Measurements from ENCODE around the gene LCN15.
A peak's percentile ranks its signal among the peaks of the same experiment; 100 is the strongest.
"Not testable (repeated sequence)": the region's sequence is repeated elsewhere in the genome, so short reads cannot be mapped to it uniquely, and the experiment has no call there.

The LCN15 gene

DNA sequence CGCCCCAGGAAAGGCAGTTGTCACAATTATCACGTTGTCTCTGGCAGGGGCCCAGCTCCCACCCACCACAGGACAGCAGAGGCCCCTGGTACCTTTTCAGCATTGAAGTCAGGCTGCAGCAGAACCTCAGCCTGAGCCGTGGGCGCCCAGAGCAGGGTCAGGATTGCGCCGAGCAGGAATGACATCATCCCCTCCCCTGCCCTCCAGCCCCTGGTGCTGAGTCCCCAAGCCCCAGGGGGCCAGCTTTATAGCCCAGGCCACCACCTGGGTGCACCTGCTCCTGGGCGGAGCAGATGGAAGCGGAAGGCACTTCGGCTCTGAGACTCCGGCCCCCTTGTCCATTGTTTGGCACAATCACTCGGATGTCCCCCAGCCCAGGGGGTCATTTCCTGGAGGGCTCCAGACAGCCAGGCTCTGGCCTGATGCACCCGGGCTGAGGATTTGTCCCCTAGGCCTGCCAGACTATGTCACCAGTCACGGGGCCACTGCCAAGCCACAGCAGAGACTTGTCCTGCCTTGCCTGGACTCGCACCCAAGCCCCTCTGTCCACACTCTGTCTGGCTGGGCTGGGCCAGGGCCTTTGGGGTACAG, at the start of gene LCN15:
TSS of gene LCN15 (minus strand) at position 218 of the 591 bp plus-strand sequence. CDS start at position 188, 30 bp downstream.
- no peak for DNase-seq

- DNase-seq, result no peak
These were observed 44.5 kb upstream of the LCN15 start for GRCh38 chr9:136808806-136809158.

DNA sequence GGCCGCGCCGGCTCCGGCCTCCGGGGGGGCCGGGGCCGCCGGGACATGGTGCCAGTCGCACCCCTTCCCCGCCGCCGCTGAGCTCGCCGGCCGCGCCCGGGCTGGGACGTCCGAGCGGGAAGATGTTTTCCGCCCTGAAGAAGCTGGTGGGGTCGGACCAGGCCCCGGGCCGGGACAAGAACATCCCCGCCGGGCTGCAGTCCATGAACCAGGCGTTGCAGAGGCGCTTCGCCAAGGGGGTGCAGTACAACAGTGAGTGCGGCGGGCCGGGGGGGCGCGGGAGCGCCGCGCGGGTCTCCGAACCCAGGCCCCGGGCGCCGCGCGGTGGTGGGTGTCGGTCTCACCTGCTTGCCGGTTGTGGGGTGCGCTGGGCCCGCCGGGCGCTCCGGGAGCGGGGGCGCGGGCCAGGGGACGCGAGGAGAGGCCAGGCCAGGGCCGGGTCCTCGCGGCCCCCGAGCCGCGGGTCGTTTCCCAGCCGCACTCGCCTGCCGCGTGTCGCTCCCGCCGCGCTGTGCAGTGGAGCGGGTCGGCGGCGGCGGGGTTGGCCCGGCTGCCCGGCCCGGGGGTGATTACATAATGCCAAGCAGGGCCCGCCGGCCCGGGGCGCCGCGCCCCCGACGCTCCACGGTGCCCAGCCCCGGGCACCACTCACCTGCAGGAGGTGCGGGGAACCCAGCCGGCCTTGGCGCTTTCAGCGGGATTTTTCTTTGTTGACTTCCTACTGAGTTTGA, 43.9 kb upstream of the LCN15 start:
- no peak for DNase-seq

DNA sequence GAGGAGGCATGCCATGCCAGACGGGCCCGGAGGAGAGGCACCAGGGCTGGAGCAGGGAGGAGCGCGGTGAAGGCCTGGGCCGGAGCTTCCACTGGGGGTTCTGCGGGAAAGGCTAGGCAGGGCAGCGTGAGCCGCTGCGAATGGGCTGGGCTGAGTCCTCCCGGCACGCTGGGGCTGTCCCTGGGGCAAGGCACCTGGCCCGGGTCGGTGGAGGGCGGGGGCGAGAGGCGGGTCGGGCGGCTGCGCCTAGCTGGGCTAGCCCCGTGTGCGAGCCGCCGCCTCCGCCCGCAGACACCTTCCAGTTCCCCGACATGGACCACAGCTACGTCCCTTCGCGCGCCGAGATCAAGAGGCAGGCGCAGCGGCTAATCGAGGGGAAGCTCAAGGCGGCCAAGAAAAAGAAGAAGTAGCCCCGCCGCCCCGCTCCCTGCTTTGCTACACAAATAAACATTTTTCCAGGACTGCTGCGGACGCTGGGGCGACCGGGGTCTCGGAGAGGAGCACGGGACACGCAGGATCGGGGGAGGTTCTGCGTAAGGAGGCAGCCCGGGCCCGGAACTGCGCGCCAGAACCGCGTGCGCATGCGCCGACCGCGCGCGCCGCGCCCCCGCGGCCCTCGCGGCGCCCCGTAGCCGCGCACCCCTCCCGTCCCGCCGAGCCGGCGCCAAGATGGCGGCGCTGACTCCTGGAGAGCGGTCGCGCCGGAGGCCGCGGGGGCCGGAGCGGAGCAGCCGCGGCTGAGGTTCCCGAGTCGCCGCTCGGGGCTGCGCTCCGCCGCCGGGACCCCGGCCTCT, 43.2 kb upstream of the LCN15 start, which contains the start of gene RABL6:
TSS of gene RABL6 (plus strand) at position 668 of the 794 bp plus-strand sequence. CDS start 249 bp downstream, outside the sequence.
- DNase-seq, result no peak

GRCh38 chr9:136806631-136807201, 42.4 kb upstream of the LCN15 start:
- DNase-seq, result no peak

- no peak for DNase-seq
These were observed 41.7 kb upstream of the LCN15 start for GRCh38 chr9:136806067-136806466.

DNA sequence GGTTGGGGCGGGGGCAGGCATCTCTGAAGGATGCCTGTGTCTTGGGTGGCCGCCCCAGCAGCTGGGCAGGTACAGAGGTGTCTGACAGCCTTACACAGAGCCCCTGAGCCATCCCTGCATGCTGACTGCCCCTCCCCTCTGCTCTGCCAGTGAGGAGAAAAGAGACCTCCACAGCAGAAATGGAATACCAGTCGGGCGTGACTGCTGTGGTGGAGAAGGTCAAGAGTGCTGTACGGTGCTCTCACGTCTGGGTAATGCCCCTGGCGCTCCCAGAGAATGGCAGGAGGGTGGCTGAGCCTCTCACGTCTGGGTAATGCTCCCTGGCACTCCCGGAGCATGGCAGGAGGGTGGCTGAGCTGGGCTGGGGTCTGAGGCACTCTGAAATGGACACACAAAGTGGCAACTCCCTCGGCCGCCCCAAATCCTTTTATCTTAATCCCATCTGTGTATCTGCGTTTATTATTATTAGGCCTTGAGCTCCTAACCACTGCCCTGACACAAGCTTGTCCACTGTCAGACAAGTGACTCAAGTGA, 41.0 kb upstream of the LCN15 start:
- no peak for DNase-seq

GRCh38 chr9:136804509-136805206, 40.3 kb upstream of the LCN15 start:
- no peak for DNase-seq

GRCh38 chr9:136803551-136804508, 39.5 kb upstream of the LCN15 start:
- no peak for DNase-seq

DNA sequence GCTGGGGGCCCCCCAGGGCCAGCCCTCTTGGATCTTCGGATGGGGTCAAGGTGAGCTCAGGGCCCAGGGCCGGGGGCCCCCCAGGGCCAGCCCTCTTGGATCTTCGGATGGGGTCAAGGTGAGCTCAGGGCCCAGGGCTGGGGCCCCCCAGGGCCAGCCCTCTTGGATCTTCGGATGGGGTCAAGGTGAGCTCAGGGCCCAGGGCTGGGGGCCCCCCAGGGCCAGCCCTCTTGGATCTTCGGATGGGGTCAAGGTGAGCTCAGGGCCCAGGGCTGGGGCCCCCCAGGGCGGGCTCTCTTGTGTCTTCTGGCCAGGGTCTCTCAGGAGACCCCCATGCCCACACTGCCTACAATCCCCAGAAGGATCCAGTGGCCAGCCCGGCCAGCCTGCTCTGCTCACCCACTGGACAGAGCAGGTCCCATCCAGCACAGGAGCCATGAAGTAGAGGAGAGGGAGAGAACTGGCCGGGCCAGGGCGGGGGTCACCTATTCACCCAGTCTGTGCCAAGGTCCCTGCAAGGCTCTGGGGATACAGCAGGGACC, 38.8 kb upstream of the LCN15 start:
- not testable (repeated sequence) for DNase-seq

DNA sequence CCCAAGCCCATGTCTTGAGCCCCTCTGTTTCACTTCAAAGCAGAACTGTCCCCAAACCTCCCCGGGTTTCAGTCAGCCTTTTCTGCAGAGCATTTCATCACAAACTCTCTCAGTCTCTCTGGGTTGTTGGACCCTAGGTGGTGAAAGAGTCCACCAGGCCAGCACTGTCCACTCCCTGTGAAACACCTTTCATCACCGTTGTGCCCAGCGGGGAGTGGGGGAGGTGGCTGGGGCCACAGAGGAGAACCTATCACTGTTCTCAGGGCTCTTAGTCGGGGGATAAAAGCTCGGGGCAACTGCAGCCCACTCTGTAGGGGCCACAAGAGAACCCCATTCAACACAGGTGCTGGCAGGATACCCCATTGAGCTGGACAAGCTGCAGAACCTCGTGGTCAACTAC, 38.0 kb upstream of the LCN15 start:
- DNase-seq, result no peak

DNA sequence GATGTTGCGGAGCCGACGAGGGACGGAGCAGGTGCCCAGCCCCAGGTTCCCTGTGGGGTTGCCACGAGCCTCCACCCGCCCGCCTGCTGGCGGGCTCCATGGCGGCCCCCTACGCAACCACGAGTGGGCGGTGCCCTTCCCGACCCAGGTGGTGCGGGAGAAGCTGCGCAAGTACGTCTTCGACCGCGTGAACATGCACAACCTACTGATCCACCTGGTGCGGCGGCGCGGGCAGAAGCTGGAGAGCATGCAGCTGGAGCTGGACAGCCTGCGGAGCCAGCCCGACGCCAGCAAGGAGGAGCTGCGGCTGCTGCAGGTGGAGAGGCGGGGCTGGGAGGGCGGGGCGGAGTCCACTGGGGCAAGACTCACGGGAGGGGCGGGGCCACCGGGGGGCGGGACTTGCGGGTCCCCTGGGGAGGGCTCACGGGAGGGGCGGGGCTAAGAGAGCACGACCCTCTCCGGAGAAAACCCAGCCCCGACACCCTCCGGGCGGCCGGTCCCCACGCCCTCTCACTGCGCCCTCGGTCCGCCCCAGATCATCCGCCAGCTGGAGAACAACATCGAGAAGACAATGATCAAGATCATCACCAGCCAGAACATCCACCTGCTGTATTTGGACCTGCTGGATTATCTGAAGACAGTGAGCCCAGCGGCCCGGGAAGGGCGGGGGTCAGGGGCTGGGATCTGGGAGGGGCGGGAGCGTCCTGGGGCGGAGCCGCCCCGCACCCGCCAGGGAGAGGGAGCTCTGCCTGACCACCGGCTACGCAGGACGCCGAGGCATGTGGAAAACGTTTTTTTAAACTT, 35.7 kb upstream of the LCN15 start:
- peak; percentile 20 for DNase-seq

- no peak for DNase-seq
These were observed 34.9 kb upstream of the LCN15 start for GRCh38 chr9:136799079-136799853.

GRCh38 chr9:136798708-136799078, 34.4 kb upstream of the LCN15 start:
- DNase-seq, result no peak

DNA sequence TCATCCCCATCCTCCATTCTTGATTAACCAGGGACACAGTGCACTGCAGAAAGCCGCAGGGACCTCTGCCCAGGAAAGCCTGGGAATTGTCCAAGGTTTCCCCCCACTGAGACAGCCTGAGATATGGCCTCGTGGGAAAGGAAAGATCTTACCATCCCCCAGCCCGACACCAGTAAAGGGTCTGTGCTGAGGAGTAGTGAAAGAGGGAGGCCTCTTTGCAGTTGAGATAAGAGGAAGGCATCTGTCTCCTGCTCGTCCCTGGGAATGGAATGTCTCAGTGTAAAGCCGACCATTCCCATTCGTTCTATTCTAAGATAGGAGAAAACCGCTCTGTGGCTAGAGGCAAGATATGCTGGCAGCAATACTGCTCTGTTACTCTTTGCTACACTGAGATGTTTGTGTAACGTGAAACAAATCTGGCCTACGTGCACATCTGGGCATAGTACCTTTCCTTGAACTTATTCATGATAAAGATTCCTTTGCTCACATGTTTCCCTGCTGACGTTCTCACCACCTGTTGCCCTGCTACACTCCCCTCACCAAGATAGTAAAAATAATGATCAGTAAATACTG, 32.5 kb upstream of the LCN15 start:
- DNase-seq, result not testable (repeated sequence)

GRCh38 chr9:136796238-136796774, 32.0 kb upstream of the LCN15 start, which contains the start of gene CCDC183:
Gene CCDC183, plus strand, starts transcription at chr9:136796338. Its CDS starts 60 bp downstream, at chr9:136796398.
- no peak for DNase-seq

DNA sequence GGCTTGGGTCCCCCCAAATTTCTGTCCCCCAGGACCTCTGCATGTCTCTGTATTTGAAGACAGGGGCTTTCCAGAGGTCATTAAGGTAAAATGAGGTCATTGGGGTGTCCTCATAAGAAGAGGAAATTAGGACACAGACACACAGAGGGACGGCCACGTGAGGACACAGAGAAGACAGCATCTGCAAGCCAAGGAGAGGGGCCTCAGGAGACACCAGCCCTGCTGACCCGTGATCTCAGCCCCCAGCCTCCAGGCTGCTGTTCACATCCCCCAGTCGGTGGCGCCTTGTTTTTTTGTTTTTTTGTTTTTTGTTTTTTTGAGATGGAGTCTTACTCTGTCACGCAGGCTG, 30.7 kb upstream of the LCN15 start:
- DNase-seq, result no peak

GRCh38 chr9:136794281-136794999, 30.1 kb upstream of the LCN15 start:
- no peak for DNase-seq

All from NCI-H187 treated with DMSO at 0.1 percent for 48 hours (cell line).